Measurements from ENCODE around the gene NUMA1. TPM values are rescaled to one million over a fixed set of nuclear protein-coding genes. Genes with fewer than 3 reads are reported as not detected.

Gene NUMA1
- total RNA-seq, 1 donor from 2014 or later: 130 TPM

- Histone ChIP-seq H3K27ac (no peak overlapping the region), H4K20me1 (ENCODE audit: low read depth) (peaks cover under 1% of the 10 kb centered on the region), H3K9ac (no peak overlapping the region), H3F3A (ENCODE audit: low read depth) (peaks cover 31% of the 10 kb centered on the region), H3K27me3 (no peaks in the 10 kb centered on the region), H3K4me2 (no peak overlapping the region), H3K4me3 (no peak overlapping the region), H3K4me1 (peaks cover 9% of the 10 kb centered on the region), H3K36me3 (no peaks in the 10 kb centered on the region), H2AFZ (replicated peaks) (no peak overlapping the region), H3K79me2 (ENCODE audit: low read depth) (peaks cover 2% of the 10 kb centered on the region), H3K9me3 (ENCODE audit: low read depth) (no peaks in the 10 kb centered on the region)
- Mint-ChIP-seq H3K9me3 (no peaks in the 10 kb centered on the region), H3K27ac (no peak overlapping the region), H3K4me1 (peaks cover 20% of the 10 kb centered on the region), H3K27me3 (ENCODE audit: insufficient read depth, low read depth) (peaks cover 2% of the 10 kb centered on the region), H3K36me3 (no peaks in the 10 kb centered on the region), H3K4me3 (no peak overlapping the region)
- TF ChIP-seq EZH2 (IDR thresholded peaks at IDR 0.05) (no peak), EZH2phosphoT487 (IDR thresholded peaks at IDR 0.05) (no peak)
- TF ChIP-seq, protein P1, sequence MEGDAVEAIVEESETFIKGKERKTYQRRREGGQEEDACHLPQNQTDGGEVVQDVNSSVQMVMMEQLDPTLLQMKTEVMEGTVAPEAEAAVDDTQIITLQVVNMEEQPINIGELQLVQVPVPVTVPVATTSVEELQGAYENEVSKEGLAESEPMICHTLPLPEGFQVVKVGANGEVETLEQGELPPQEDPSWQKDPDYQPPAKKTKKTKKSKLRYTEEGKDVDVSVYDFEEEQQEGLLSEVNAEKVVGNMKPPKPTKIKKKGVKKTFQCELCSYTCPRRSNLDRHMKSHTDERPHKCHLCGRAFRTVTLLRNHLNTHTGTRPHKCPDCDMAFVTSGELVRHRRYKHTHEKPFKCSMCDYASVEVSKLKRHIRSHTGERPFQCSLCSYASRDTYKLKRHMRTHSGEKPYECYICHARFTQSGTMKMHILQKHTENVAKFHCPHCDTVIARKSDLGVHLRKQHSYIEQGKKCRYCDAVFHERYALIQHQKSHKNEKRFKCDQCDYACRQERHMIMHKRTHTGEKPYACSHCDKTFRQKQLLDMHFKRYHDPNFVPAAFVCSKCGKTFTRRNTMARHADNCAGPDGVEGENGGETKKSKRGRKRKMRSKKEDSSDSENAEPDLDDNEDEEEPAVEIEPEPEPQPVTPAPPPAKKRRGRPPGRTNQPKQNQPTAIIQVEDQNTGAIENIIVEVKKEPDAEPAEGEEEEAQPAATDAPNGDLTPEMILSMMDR (IDR thresholded peaks at IDR 0.05): no peak
- DNase-seq (ENCODE audit: low spot score): no peak
Measured at GRCh38 chr11:72084965-72085364, 4.6 kb upstream of the NUMA1 start.

DNA sequence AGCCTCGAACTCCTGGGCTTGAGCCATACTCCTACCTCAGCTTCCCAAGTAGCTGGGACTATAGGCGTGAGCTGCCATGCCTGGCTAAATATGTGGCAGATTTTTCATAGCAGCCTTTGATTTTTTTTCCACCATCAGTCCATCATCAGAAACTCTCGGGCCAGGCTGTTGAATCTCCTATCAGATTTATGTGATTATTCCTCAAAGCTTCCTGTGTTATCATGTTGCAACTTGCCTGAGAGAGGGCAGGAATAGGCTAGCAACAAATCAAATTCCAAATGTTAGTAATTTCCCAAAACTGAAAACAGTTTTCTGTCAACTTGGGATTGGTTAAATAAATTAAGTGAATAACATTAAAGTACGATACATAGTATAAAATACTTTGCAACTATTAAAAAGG is 3.7 kb upstream of the NUMA1 start:
- peaks cover 11% of the 10 kb centered on the region for H3K79me2 ChIP-seq (ENCODE audit: low read depth)

GRCh38 chr11:72083414-72083813 is 3.1 kb upstream of the NUMA1 start:
- Histone ChIP-seq H3K4me3 (no peak overlapping the region), H2AFZ (replicated peaks) (no peak overlapping the region), H4K20me1 (ENCODE audit: low read depth) (peaks cover 16% of the 10 kb centered on the region), H3K79me2 (ENCODE audit: low read depth) (peaks cover 17% of the 10 kb centered on the region), H3K4me2 (no peak overlapping the region), H3K27me3 (no peaks in the 10 kb centered on the region), H3K9me3 (ENCODE audit: low read depth) (no peaks in the 10 kb centered on the region), H3K36me3 (no peaks in the 10 kb centered on the region), H3K4me1 (peaks cover 17% of the 10 kb centered on the region), H3K27ac (no peak overlapping the region), H3K9ac (no peak overlapping the region), H3F3A (ENCODE audit: low read depth) (peaks cover 34% of the 10 kb centered on the region)
- Mint-ChIP-seq H3K27ac (peak overlapping the region; percentile 9), H3K36me3 (no peaks in the 10 kb centered on the region), H3K4me1 (peaks cover 29% of the 10 kb centered on the region), H3K9me3 (no peaks in the 10 kb centered on the region), H3K27me3 (ENCODE audit: insufficient read depth, low read depth) (peaks cover 2% of the 10 kb centered on the region), H3K4me3 (no peak overlapping the region)
- TF ChIP-seq EZH2phosphoT487 (IDR thresholded peaks at IDR 0.05) (no peak), EZH2 (IDR thresholded peaks at IDR 0.05) (no peak)
- TF ChIP-seq, protein P1 (IDR thresholded peaks at IDR 0.05): no peak
- no peak for DNase-seq (ENCODE audit: low spot score)

More for the DNA sequence above, 3.7 kb upstream of the NUMA1 start:
- no peaks in the 10 kb centered on the region for H3K27me3 ChIP-seq
- no peaks in the 10 kb centered on the region for H3K9me3 ChIP-seq (ENCODE audit: low read depth)
- Mint-ChIP-seq H3K4me1 (peaks cover 23% of the 10 kb centered on the region), H3K27me3 (ENCODE audit: insufficient read depth, low read depth) (peaks cover 2% of the 10 kb centered on the region), H3K4me3 (no peak overlapping the region), H3K27ac (no peak overlapping the region), H3K9me3 (no peaks in the 10 kb centered on the region), H3K36me3 (no peaks in the 10 kb centered on the region)
- no peak overlapping the region for H3K9ac ChIP-seq
- DNase-seq (ENCODE audit: low spot score): no peak
- no peak overlapping the region for H2AFZ ChIP-seq (replicated peaks)
- H3K4me3 ChIP-seq: no peak overlapping the region
- no peaks in the 10 kb centered on the region for H3K36me3 ChIP-seq
- TF ChIP-seq EZH2phosphoT487 (IDR thresholded peaks at IDR 0.05): no peak
- no peak for TF ChIP-seq EZH2 (IDR thresholded peaks at IDR 0.05)
- TF ChIP-seq, protein P1 (IDR thresholded peaks at IDR 0.05): no peak
- H3K4me2 ChIP-seq: no peak overlapping the region
- peaks cover 34% of the 10 kb centered on the region for H3F3A ChIP-seq (ENCODE audit: low read depth)
- H3K27ac ChIP-seq: no peak overlapping the region
- H3K4me1 ChIP-seq: peaks cover 10% of the 10 kb centered on the region
- peaks cover 9% of the 10 kb centered on the region for H4K20me1 ChIP-seq (ENCODE audit: low read depth)

Measured in neural progenitor cell (in vitro differentiated cells).